OCI-LY7 (cell line): ENCODE measurements around the gene EZH1. TPM values are rescaled to one million over a fixed set of nuclear protein-coding genes. Genes with fewer than 3 reads are reported as not detected.

Source experiments
- Bru-seq: library from RNA; stranded (reverse); fragments of 400-500 nt; gene quantifications from one replicate; lab custom pipeline; 2021; lab: Mats Ljungman, UMichigan
- BruChase-seq, 2 experiments: library from RNA; stranded (reverse); fragments of 400-500 nt; gene quantifications; one replicate each; lab custom pipeline; 2021; lab: Mats Ljungman, UMichigan
- BruUV-seq: library from RNA; stranded (reverse); fragments of 400-500 nt; replicated peaks from 2 replicates; lab custom pipeline; 2021; lab: Mats Ljungman, UMichigan
- CTCF ChIA-PET: fragments of 300-600 bp; sonication (Branson Sonifier 250); formaldehyde crosslinking; loops from one replicate; lab custom pipeline; 2022; ENCODE audit warnings: antibody characterized with exemption; ENCODE audit not compliant: unreplicated experiment; lab: Charles Lee
- POLR2A ChIA-PET: fragments of 300-600 bp; sonication (Branson Sonifier 250); formaldehyde crosslinking; loops from one replicate; lab custom pipeline; 2022; ENCODE audit warnings: antibody characterized with exemption; lab: Charles Lee
- DNase-seq: peaks from one replicate; pipeline ENCODE4 v3.0.0-alpha.2; 2015; ENCODE audit warnings: low spot score
- H2AFZ ChIP-seq: fragments of 200-600 bp; sonication (generic), shearing (Covaris generic); 2 replicates; pipeline ENCODE4 v1.6.1; 2014; ENCODE audit warnings: mild to moderate bottlenecking, antibody characterized with exemption, low read length, moderate library complexity
- H3K27ac ChIP-seq: fragments of 200-600 bp; sonication (generic); 2 replicates; pipeline ENCODE4 v1.5.1; 2014; ENCODE audit warnings: mixed run types, low read depth, mild to moderate bottlenecking, moderate library complexity, low read length, inconsistent platforms; ENCODE audit not compliant: poor library complexity, severe bottlenecking
- H3K36me3 ChIP-seq: fragments of 200-600 bp; sonication (generic); 2 replicates; pipeline ENCODE4 v1.6.1; 2014; ENCODE audit warnings: mild to moderate bottlenecking, antibody characterized with exemption, low read length, moderate library complexity, mixed read lengths; ENCODE audit not compliant: insufficient read depth
- H3K4me1 ChIP-seq: fragments of 200-600 bp; sonication (generic); 2 replicates; pipeline ENCODE4 v1.5.1; 2014; ENCODE audit warnings: mild to moderate bottlenecking, low read length; ENCODE audit not compliant: insufficient read depth, poor library complexity, severe bottlenecking
- H3K4me2 ChIP-seq: fragments of 200-600 bp; sonication (generic); 2 replicates; pipeline ENCODE4 v1.6.1; 2014; ENCODE audit warnings: mild to moderate bottlenecking, low read length
- H3K4me3 ChIP-seq: fragments of 200-600 bp; sonication (generic); 2 replicates; pipeline ENCODE4 v1.5.1; 2014; ENCODE audit warnings: mild to moderate bottlenecking, low read depth, low read length; ENCODE audit not compliant: poor library complexity, severe bottlenecking
- H3K79me2 ChIP-seq: fragments of 200-600 bp; sonication (generic); 2 replicates; pipeline ENCODE4 v1.6.1; 2016; ENCODE audit warnings: low read depth, mild to moderate bottlenecking, low read length, moderate library complexity, mixed read lengths; ENCODE audit not compliant: insufficient read depth
- H3K9me2 ChIP-seq: fragments of 200-600 bp; sonication (generic); 2 replicates; pipeline ENCODE4 v1.6.1; 2016; ENCODE audit warnings: mild to moderate bottlenecking, low read length, mixed read lengths; ENCODE audit not compliant: insufficient read depth
- H3K9me3 ChIP-seq: fragments of 200-600 bp; sonication (generic); 2 replicates; pipeline ENCODE4 v1.6.1; 2014; ENCODE audit warnings: mild to moderate bottlenecking, mixed run types, low read length, mixed read lengths
- H4K20me1 ChIP-seq: fragments of 200-600 bp; sonication (generic); 2 replicates; pipeline ENCODE4 v1.6.1; 2014; ENCODE audit warnings: mild to moderate bottlenecking, antibody characterized with exemption, low read length, moderate library complexity, mixed read lengths; ENCODE audit not compliant: insufficient read depth
- CTCF ChIP-seq: fragments of 200-600 bp; sonication (generic); conservative IDR thresholded peaks from 2 replicates; pipeline ENCODE4 v1.5.1; 2014; ENCODE audit warnings: mild to moderate bottlenecking, antibody characterized with exemption, low read length, moderate library complexity, mixed read lengths
- EZH2phosphoT487 ChIP-seq: fragments of 200-600 bp; sonication (generic); IDR thresholded peaks from 2 replicates; pipeline ENCODE4 v1.6.1; 2018; ENCODE audit warnings: low read depth, borderline replicate concordance, mild to moderate bottlenecking, mixed run types, antibody characterized with exemption, low read length, moderate library complexity, mixed read lengths
- intact Hi-C: fragments of 100-400 bp; cut with micrococcal nuclease; formaldehyde crosslinking; loops from one replicate; pipeline ENCODE4 v1.10.0; 2022; ENCODE audit not compliant: unreplicated experiment
- long read RNA-seq: library from polyadenylated mRNA; stranded (forward); transcript quantifications from one replicate; pipeline ENCODE4 v2.0.0, GENCODE V29; 2022
- total RNA-seq, 2 experiments: library from RNA; depleted of rRNA in 1 of 2; stranded (reverse); fragments of >200 nt in 1 of 2; shearing (Covaris generic) in 1 of 2; gene quantifications; 2 replicates each; pipeline ENCODE4 v1.2.3, GENCODE V29; 2014 to 2022

The EZH1 gene
- 56.6 and 57.1 TPM in 2 replicates for total RNA-seq (2014; rRNA removed; shearing (Covaris generic))
- total RNA-seq (2022), result 62.4 and 84.4 TPM in 2 replicates
- Bru-seq, nascent RNA, result percentile 63 among the genes with signal in this experiment
- percentile 76 among the genes with signal in this experiment for BruChase-seq, experiment 1, labeled RNA remaining after a 6-hour chase
- BruChase-seq, experiment 2, labeled RNA remaining after a 2-hour chase, result percentile 71 among the genes with signal in this experiment
- long read RNA-seq, full-length matches to known transcripts, result 8 of 25 reads
- long read RNA-seq, partial matches to known transcripts, result 7 of 25 reads
- long read RNA-seq, other reads (novel, unspliced or antisense), result 10 of 25 reads

GRCh38 chr17:42744806-42745617 is at the start of gene EZH1:
TSS of gene EZH1 (minus strand) at chr17:42745040. CDS start at chr17:42728941, 16,099 bp downstream.
- peaks cover 4% of the 10 kb centered on the region; the same call in 1 of the 2 replicates for H3K36me3 ChIP-seq
- peak; percentile 97 for DNase-seq
- peaks cover 25% of the 10 kb centered on the region for H3K4me1 ChIP-seq
- H3K9me2 ChIP-seq, result no peaks in the 10 kb centered on the region
- intact Hi-C loops, result no loop called here
- ChIA-PET POLR2A (no interaction called here), CTCF (no interaction called here)
- H4K20me1 ChIP-seq, result no peaks in the 10 kb centered on the region
- peak within 1 kb of the TSS; percentile 83 for H3K4me2 ChIP-seq
- peaks cover 19% of the 10 kb centered on the region for H3K79me2 ChIP-seq
- H3K4me3 ChIP-seq, result peak within 1 kb of the TSS; percentile 75
- no TSS peak for BruUV-seq
- H3K9me3 ChIP-seq, result no peaks in the 10 kb centered on the region
- TF ChIP-seq CTCF (no peak), EZH2phosphoT487 (no peak)
- H2AFZ ChIP-seq, result peak within 1 kb of the TSS; percentile 96
- peak within 1 kb of the TSS; percentile 69 for H3K27ac ChIP-seq

GRCh38 chr17:42792545-42792944 is 47.7 kb upstream of the EZH1 start:
- no peaks in the 10 kb centered on the region for H4K20me1 ChIP-seq
- intact Hi-C loops, result no loop called here
- CTCF ChIA-PET, result no interaction called here
- no peak overlapping the region for H3K4me2 ChIP-seq
- no peak overlapping the region for H2AFZ ChIP-seq
- H3K4me1 ChIP-seq, result no peaks in the 10 kb centered on the region
- H3K36me3 ChIP-seq, result no peaks in the 10 kb centered on the region
- no peak overlapping the region for H3K27ac ChIP-seq
- TF ChIP-seq EZH2phosphoT487 (no peak), CTCF (no peak)
- H3K79me2 ChIP-seq, result no peaks in the 10 kb centered on the region
- BruUV-seq, result no TSS peak
- no peaks in the 10 kb centered on the region for H3K9me2 ChIP-seq
- H3K4me3 ChIP-seq, result no peak overlapping the region
- no peaks in the 10 kb centered on the region for H3K9me3 ChIP-seq
- POLR2A ChIA-PET, result no interaction called here
- no peak for DNase-seq
